OCI-LY7 (cell line): ENCODE results near the gene AGFG2. TPM values are rescaled to one million over a fixed set of nuclear protein-coding genes. Genes with fewer than 3 reads are reported as not detected.

Experiments used
- BruUV-seq: library from RNA; stranded (reverse); fragments of 400-500 nt; replicated peaks from 2 replicates; lab custom pipeline; 2021; lab: Mats Ljungman, UMichigan
- CTCF ChIA-PET: fragments of 300-600 bp; sonication (Branson Sonifier 250); formaldehyde crosslinking; loops from one replicate; lab custom pipeline; 2022; ENCODE audit warnings: antibody characterized with exemption; ENCODE audit not compliant: unreplicated experiment; lab: Charles Lee
- POLR2A ChIA-PET: fragments of 300-600 bp; sonication (Branson Sonifier 250); formaldehyde crosslinking; loops from one replicate; lab custom pipeline; 2022; ENCODE audit warnings: antibody characterized with exemption; lab: Charles Lee
- DNase-seq: peaks from one replicate; pipeline ENCODE4 v3.0.0-alpha.2; 2015; ENCODE audit warnings: low spot score
- H2AFZ ChIP-seq: fragments of 200-600 bp; sonication (generic), shearing (Covaris generic); 2 replicates; pipeline ENCODE4 v1.6.1; 2014; ENCODE audit warnings: mild to moderate bottlenecking, antibody characterized with exemption, low read length, moderate library complexity
- H3K27ac ChIP-seq: fragments of 200-600 bp; sonication (generic); 2 replicates; pipeline ENCODE4 v1.5.1; 2014; ENCODE audit warnings: mixed run types, low read depth, mild to moderate bottlenecking, moderate library complexity, low read length, inconsistent platforms; ENCODE audit not compliant: poor library complexity, severe bottlenecking
- H3K36me3 ChIP-seq: fragments of 200-600 bp; sonication (generic); 2 replicates; pipeline ENCODE4 v1.6.1; 2014; ENCODE audit warnings: mild to moderate bottlenecking, antibody characterized with exemption, low read length, moderate library complexity, mixed read lengths; ENCODE audit not compliant: insufficient read depth
- H3K4me1 ChIP-seq: fragments of 200-600 bp; sonication (generic); 2 replicates; pipeline ENCODE4 v1.5.1; 2014; ENCODE audit warnings: mild to moderate bottlenecking, low read length; ENCODE audit not compliant: insufficient read depth, poor library complexity, severe bottlenecking
- H3K4me2 ChIP-seq: fragments of 200-600 bp; sonication (generic); 2 replicates; pipeline ENCODE4 v1.6.1; 2014; ENCODE audit warnings: mild to moderate bottlenecking, low read length
- H3K4me3 ChIP-seq: fragments of 200-600 bp; sonication (generic); 2 replicates; pipeline ENCODE4 v1.5.1; 2014; ENCODE audit warnings: mild to moderate bottlenecking, low read depth, low read length; ENCODE audit not compliant: poor library complexity, severe bottlenecking
- H3K79me2 ChIP-seq: fragments of 200-600 bp; sonication (generic); 2 replicates; pipeline ENCODE4 v1.6.1; 2016; ENCODE audit warnings: low read depth, mild to moderate bottlenecking, low read length, moderate library complexity, mixed read lengths; ENCODE audit not compliant: insufficient read depth
- H3K9me2 ChIP-seq: fragments of 200-600 bp; sonication (generic); 2 replicates; pipeline ENCODE4 v1.6.1; 2016; ENCODE audit warnings: mild to moderate bottlenecking, low read length, mixed read lengths; ENCODE audit not compliant: insufficient read depth
- H3K9me3 ChIP-seq: fragments of 200-600 bp; sonication (generic); 2 replicates; pipeline ENCODE4 v1.6.1; 2014; ENCODE audit warnings: mild to moderate bottlenecking, mixed run types, low read length, mixed read lengths
- H4K20me1 ChIP-seq: fragments of 200-600 bp; sonication (generic); 2 replicates; pipeline ENCODE4 v1.6.1; 2014; ENCODE audit warnings: mild to moderate bottlenecking, antibody characterized with exemption, low read length, moderate library complexity, mixed read lengths; ENCODE audit not compliant: insufficient read depth
- EZH2phosphoT487 ChIP-seq: fragments of 200-600 bp; sonication (generic); IDR thresholded peaks from 2 replicates; pipeline ENCODE4 v1.6.1; 2018; ENCODE audit warnings: low read depth, borderline replicate concordance, mild to moderate bottlenecking, mixed run types, antibody characterized with exemption, low read length, moderate library complexity, mixed read lengths
- intact Hi-C: fragments of 100-400 bp; cut with micrococcal nuclease; formaldehyde crosslinking; loops from one replicate; pipeline ENCODE4 v1.10.0; 2022; ENCODE audit not compliant: unreplicated experiment
- total RNA-seq, 2 experiments: library from RNA; depleted of rRNA in 1 of 2; stranded (reverse); fragments of >200 nt in 1 of 2; shearing (Covaris generic) in 1 of 2; gene quantifications; 2 replicates each; pipeline ENCODE4 v1.2.3, GENCODE V29; 2014 to 2022
- TF ChIP-seq, protein P1 (sequence below): fragments of 200-600 bp; sonication (generic); conservative IDR thresholded peaks from 2 replicates; pipeline ENCODE4 v1.5.1; 2014; ENCODE audit warnings: mild to moderate bottlenecking, antibody characterized with exemption, low read length, moderate library complexity, mixed read lengths

The AGFG2 gene
- total RNA-seq, 2 experiments from 2014 or later = 11.5 to 15.2 TPM

DNA sequence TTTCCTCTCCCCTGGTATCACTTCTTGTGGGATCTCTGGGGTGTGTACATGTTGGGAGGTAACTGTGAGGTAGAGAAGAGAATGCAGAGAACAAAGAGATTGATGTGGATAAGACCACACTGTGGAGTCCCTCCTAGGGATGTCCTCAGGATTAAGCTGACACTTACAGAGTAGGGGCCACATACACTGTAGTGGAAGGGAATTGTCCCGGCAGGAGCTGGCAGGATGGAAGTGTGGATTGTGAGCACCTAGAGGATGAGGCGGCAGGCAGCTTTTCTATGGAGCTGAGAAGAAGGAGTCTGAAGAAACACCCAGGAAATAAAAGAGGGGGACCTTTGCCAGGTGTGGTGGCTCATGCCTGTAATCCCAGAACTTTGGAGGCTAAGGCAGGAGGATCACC, 13.5 kb downstream of the AGFG2 start:
- CTCF ChIA-PET = interaction anchor here (0.6 kb wide), 1 partner anchor 549 kb away, joined by 3 read pairs; no protein-coding TSS in a partner anchor

DNA sequence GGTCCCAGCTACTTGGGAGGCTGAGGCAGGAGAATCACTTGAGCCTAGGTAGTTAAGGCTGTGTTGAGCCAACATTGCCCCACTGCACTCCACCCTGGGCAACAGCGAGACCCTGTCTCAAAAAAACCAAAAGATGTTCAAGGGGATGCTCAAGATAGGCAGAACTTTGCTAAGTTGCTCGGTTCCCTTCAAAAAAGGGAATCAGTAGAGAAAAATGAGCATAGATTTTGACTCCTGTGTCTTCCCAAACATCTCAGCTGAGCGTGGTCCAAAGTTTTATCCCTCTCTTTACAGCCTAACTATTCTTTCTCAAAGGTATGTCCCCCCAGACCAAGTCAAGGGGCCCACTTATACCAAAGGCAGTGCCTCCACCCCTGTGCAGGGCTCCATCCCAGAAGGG, 14.0 kb downstream of the AGFG2 start:
- CTCF ChIA-PET = interaction anchor here (0.6 kb wide), 1 partner anchor 548 kb away, joined by 3 read pairs; no protein-coding TSS in a partner anchor
- H3K4me2 ChIP-seq = no peak overlapping the region
- no peaks in the 10 kb centered on the region for H3K9me2 ChIP-seq
- H3K4me1 ChIP-seq = peaks cover 27% of the 10 kb centered on the region
- H3K9me3 ChIP-seq = no peaks in the 10 kb centered on the region
- DNase-seq = no peak
- no peak overlapping the region for H3K4me3 ChIP-seq
- POLR2A ChIA-PET = no interaction called here
- intact Hi-C loops = no loop called here
- no peak overlapping the region for H3K27ac ChIP-seq
- H3K36me3 ChIP-seq = peaks cover 56% of the 10 kb centered on the region
- TF ChIP-seq EZH2phosphoT487 = no peak
- TF ChIP-seq, protein P1, sequence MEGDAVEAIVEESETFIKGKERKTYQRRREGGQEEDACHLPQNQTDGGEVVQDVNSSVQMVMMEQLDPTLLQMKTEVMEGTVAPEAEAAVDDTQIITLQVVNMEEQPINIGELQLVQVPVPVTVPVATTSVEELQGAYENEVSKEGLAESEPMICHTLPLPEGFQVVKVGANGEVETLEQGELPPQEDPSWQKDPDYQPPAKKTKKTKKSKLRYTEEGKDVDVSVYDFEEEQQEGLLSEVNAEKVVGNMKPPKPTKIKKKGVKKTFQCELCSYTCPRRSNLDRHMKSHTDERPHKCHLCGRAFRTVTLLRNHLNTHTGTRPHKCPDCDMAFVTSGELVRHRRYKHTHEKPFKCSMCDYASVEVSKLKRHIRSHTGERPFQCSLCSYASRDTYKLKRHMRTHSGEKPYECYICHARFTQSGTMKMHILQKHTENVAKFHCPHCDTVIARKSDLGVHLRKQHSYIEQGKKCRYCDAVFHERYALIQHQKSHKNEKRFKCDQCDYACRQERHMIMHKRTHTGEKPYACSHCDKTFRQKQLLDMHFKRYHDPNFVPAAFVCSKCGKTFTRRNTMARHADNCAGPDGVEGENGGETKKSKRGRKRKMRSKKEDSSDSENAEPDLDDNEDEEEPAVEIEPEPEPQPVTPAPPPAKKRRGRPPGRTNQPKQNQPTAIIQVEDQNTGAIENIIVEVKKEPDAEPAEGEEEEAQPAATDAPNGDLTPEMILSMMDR = no peak
- H4K20me1 ChIP-seq = no peaks in the 10 kb centered on the region
- no peak overlapping the region for H2AFZ ChIP-seq
- no TSS peak for BruUV-seq
- H3K79me2 ChIP-seq = no peaks in the 10 kb centered on the region

More for the DNA sequence above, 13.5 kb downstream of the AGFG2 start:
- peaks cover 1% of the 10 kb centered on the region; the same call in 1 of the 2 replicates for H3K79me2 ChIP-seq
- H3K9me3 ChIP-seq = no peaks in the 10 kb centered on the region
- DNase-seq = no peak
- H4K20me1 ChIP-seq = no peaks in the 10 kb centered on the region
- no peak overlapping the region for H3K4me2 ChIP-seq
- intact Hi-C loops = no loop called here
- H2AFZ ChIP-seq = no peak overlapping the region
- H3K27ac ChIP-seq = no peak overlapping the region
- no TSS peak for BruUV-seq
- H3K36me3 ChIP-seq = peaks cover 56% of the 10 kb centered on the region
- H3K4me1 ChIP-seq = peaks cover 32% of the 10 kb centered on the region
- no peak for TF ChIP-seq EZH2phosphoT487
- TF ChIP-seq, protein P1 = no peak
- H3K4me3 ChIP-seq = no peak overlapping the region
- POLR2A ChIA-PET = no interaction called here
- no peaks in the 10 kb centered on the region for H3K9me2 ChIP-seq

DNA sequence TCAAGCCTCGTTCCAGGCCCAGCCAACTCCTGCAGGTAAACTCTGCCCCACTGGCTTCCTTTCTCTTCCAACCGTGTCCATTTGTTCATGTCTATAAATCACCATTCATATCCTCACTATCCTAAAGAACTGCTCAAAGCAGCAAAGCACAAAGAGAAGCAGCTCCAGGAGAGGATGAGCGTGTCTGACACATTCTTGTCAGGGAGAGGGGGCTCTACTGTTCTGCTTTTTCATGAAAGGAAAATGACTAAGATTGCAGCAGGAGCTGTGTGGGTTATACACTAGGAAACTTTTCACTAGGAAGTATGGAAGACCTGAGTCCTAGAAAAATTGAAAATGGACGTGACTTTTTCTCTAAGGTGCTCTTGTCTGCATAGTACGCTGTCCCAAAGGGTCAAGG, 16.7 kb downstream of the AGFG2 start:
- H3K27ac ChIP-seq = no peak overlapping the region
- DNase-seq = no peak
- no peak overlapping the region for H3K4me3 ChIP-seq
- no peaks in the 10 kb centered on the region for H3K9me3 ChIP-seq
- H3K36me3 ChIP-seq = peaks cover 47% of the 10 kb centered on the region
- ChIA-PET CTCF (no interaction called here), POLR2A (interaction anchor here (0.6 kb wide), 2 partner anchors 225 to 752 kb away, joined by 3 to 5 read pairs; no protein-coding TSS in a partner anchor)
- no peaks in the 10 kb centered on the region for H4K20me1 ChIP-seq
- H3K79me2 ChIP-seq = no peaks in the 10 kb centered on the region
- intact Hi-C loops = no loop called here
- peaks cover 14% of the 10 kb centered on the region for H3K4me1 ChIP-seq
- no peaks in the 10 kb centered on the region for H3K9me2 ChIP-seq
- H2AFZ ChIP-seq = no peak overlapping the region
- H3K4me2 ChIP-seq = no peak overlapping the region
- TF ChIP-seq, protein P1 = no peak
- no peak for TF ChIP-seq EZH2phosphoT487
- no TSS peak for BruUV-seq
